ENCODE data around the gene ZNF334.

The ZNF334 gene

GRCh38 chr20:46456255-46457028 lies 56.9 kb downstream of the ZNF334 start:
- H3K4me1 ChIP-seq (ENCODE audit: control insufficient read depth, insufficient read depth, low read length, unreplicated experiment) = no peaks in the 10 kb centered on the region
- no peak overlapping the region for H3K4me3 ChIP-seq (ENCODE audit: low read depth, low read length)
- no peak overlapping the region for H2AFZ ChIP-seq (ENCODE audit: low read length, unreplicated experiment)
- no peak overlapping the region for H3K27ac ChIP-seq (ENCODE audit: low read depth, low read length)
- H3K27me3 ChIP-seq (ENCODE audit: insufficient read depth, low read length) = peaks cover 64% of the 10 kb centered on the region
- H3K36me3 ChIP-seq (ENCODE audit: insufficient read depth, low read length) = no peaks in the 10 kb centered on the region; the same call in 1 of the 2 replicates
- no peaks in the 10 kb centered on the region for H3K79me2 ChIP-seq (ENCODE audit: control insufficient read depth, insufficient read depth, low read length, unreplicated experiment)

- H3K27ac ChIP-seq (ENCODE audit: low read depth, low read length) = no peak overlapping the region
- no peaks in the 10 kb centered on the region for H3K79me2 ChIP-seq (ENCODE audit: control insufficient read depth, insufficient read depth, low read length, unreplicated experiment)
- H3K27me3 ChIP-seq (ENCODE audit: insufficient read depth, low read length) = peaks cover 67% of the 10 kb centered on the region
- no peaks in the 10 kb centered on the region for H3K4me1 ChIP-seq (ENCODE audit: control insufficient read depth, insufficient read depth, low read length, unreplicated experiment)
- no peak overlapping the region for H2AFZ ChIP-seq (ENCODE audit: low read length, unreplicated experiment)
- no peaks in the 10 kb centered on the region; the same call in 1 of the 2 replicates for H3K36me3 ChIP-seq (ENCODE audit: insufficient read depth, low read length)
- no peak overlapping the region for H3K4me3 ChIP-seq (ENCODE audit: low read depth, low read length)
Measured at GRCh38 chr20:46455729-46456128, 57.6 kb downstream of the ZNF334 start.

Data from ACC112 (cell line).